T-helper 1 cell treated with Interleukin-12 subunit alpha and Interleukin-12 subunit beta and Interleukin-4 antibody, amounts not matched to agents 30 ng/mL and 1 ng/mL, for 36 hours (primary cell): ENCODE measurements around the gene MPDU1. TPM values are rescaled to one million over a fixed set of nuclear protein-coding genes. Genes with fewer than 3 reads are reported as not detected.

Experiments
- intact Hi-C: fragments of 100-400 bp; cut with micrococcal nuclease; formaldehyde crosslinking; loops from one replicate; pipeline ENCODE4 v1.15.1; 2024
- total RNA-seq: library from RNA; stranded (reverse); gene quantifications from 2 replicates; pipeline ENCODE4 v1.2.3, GENCODE V29; 2022

MPDU1 gene
- total RNA-seq, 1 donor from 2014 or later = 85.1 TPM

DNA sequence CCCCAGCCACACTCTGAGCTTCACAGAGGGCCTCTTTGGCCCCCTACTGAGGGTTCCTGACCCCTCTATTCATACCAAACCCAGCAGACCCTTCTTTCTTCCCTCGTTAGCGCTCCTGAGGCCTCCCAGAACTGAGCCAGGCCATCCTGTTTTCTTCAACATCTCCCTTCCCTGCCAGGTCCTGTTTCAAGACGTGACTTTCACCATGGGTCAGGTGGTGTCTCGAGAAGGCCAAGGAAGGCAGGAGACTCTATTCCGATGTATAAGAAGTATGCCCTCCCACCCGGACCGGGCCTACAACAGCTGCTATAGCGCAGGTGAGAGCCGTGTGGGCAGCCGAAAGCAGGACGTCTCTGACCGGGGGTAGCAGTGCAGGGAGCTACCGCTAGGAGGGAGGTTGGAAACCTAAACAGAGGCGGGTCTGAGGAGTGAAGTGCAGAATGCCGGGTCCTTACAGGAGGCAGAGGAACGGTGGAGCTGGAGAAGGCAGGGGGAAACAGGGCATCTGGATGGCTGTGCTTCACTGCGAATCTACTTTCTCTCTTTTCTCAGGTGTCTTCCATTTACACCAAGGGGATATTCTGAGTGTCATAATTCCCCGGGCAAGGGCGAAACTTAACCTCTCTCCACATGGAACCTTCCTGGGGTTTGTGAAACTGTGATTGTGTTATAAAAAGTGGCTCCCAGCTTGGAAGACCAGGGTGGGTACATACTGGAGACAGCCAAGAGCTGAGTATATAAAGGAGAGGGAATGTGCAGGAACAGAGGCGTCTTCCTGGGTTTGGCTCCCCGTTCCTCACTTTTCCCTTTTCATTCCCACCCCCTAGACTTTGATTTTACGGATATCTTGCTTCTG lies 23.3 kb upstream of the MPDU1 start:
- intact Hi-C loops = loop anchor here (1.0 kb wide), 13 partner anchors 8 to 308 kb away; partner anchors contain the start of genes ELP5, MPDU1, POLR2A and TMEM102

DNA sequence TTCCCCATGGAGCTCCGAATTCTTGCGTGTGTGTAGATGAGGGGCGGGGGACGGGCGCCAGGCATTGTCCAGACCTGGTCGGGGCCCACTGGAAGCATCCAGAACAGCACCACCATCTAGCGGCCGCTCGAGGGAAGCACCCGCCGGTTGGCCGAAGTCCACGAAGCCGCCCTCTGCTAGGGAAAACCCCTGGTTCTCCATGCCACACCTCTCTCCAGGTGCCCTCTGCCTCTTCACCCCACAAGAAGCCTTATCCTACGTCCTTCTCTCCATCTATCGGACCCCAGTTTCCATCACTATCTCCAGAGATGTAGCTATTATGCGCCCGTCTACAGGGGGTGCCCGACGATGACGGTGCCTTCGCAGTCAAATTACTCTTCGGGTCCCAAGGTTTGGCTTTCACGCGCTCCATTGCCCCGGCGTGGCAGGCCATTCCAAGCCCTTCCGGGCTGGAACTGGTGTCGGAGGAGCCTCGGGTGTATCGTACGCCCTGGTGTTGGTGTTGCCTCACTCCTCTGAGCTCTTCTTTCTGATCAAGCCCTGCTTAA lies 22.6 kb upstream of the MPDU1 start:
- intact Hi-C loops = loop anchor here (1.0 kb wide), 13 partner anchors 9 to 309 kb away; partner anchors contain the start of genes ELP5, MPDU1, POLR2A and TMEM102

DNA sequence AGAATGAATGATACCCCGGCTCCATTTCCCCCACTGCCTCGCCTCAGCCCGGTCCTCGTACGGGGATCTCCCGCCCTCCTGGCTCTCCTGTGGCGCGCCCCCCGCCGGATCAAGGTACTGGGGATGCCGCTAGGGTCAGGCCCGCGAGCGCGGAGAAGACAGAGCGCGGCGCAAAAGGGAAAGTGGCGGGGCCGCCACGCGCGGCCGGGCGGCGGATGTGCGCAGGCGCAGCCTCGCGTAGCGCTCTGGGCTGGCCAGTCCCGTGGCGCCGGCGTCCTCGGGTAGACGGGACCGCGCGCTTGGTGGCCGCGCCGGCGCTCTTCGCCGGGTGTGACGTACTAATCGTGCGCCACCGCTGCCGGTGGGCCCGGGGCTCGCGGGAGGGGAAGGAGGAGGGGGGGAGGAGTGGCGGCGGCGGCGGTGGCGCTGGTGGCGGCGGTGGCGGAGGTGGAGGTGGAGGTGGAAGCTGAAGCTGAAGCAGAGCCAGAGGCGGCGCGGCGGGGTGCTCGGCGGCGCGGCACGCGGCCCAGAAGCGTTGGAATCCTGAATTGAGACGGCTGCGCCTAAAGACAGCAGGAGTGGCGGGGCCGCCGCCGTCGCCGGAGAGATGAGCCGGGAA lies 22.0 kb upstream of the MPDU1 start, which contains the start of gene SENP3:
SENP3 (plus strand) TSS at position 331 of the 619 bp plus-strand sequence. CDS start 1,158 bp downstream, outside the sequence.
- intact Hi-C loops = loop anchor here (1.0 kb wide), 13 partner anchors 9 to 309 kb away; partner anchors contain the start of genes ELP5, MPDU1, POLR2A and TMEM102

DNA sequence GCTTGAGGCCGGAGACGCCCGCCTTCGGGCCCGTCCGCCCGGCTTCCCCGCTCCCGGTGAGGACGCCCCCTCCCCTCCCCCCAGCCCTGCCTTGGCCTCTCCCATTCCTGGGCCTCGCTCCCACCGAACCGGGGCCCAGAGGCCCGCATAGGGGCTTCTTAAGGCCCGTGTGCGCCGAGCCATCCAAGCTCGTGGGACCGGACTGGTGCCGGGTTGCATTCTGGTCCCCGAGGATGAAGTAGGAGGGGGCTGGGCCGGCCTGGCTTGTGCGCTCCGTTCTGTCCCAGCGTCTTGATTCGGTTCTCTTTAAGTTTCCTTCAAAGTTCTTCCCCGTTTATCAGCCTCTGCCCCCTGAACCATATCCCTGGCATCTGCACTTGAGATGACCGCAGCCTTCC lies 21.4 kb upstream of the MPDU1 start:
- intact Hi-C loops = no loop called here

GRCh38 chr17:7563115-7563869 lies 20.4 kb upstream of the MPDU1 start:
- intact Hi-C loops = no loop called here

- intact Hi-C loops = no loop called here
Measured at GRCh38 chr17:7569571-7569970, 14.1 kb upstream of the MPDU1 start.

- intact Hi-C loops = loop anchor here (10.0 kb wide), 1 partner anchor 556 kb away; the partner anchor contains the start of gene RNASEK
Measured at GRCh38 chr17:7570351-7570750, 13.3 kb upstream of the MPDU1 start.

GRCh38 chr17:7572338-7572587 lies 11.4 kb upstream of the MPDU1 start:
- intact Hi-C loops = loop anchor here (1.0 to 10.0 kb wide), 16 partner anchors 11 to 585 kb away; partner anchors contain the start of genes EIF5A, ELP5, MPDU1 and NAA38

DNA sequence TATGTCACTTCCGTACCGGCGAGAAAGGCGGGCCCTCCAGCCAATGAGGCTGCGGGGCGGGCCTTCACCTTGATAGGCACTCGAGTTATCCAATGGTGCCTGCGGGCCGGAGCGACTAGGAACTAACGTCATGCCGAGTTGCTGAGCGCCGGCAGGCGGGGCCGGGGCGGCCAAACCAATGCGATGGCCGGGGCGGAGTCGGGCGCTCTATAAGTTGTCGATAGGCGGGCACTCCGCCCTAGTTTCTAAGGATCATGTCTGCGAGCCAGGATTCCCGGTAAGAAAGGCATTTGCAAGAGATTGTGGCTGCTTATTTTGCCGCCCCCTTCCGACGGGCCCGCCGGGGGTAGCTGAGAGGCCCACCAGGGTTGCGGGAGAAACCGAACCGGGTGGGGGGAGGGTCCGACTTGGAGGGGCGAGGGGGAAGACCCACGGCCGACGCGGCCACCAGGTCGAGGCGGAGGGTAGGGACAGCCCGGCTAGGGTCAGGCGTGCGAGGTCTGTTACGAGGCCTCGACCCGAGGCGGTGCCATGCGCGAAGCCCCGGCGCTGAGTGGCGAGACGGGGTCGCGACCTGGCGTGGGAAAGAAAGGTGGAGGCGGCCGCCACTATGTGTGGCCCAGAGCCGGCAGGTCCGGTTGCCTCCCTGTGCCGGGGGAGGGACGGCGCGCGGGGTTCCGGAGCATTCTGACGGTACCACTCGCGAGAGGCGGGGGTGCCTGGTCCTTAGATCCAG lies 10.9 kb upstream of the MPDU1 start:
- intact Hi-C loops = loop anchor here (1.0 to 10.0 kb wide), 16 partner anchors 11 to 584 kb away; partner anchors contain the start of genes EIF5A, ELP5, MPDU1 and NAA38

GRCh38 chr17:7573324-7574080 lies 10.2 kb upstream of the MPDU1 start:
- intact Hi-C loops = loop anchor here (2.0 to 10.0 kb wide), 4 partner anchors 179 to 583 kb away; partner anchors contain the start of genes PLSCR3 and RNASEK

DNA sequence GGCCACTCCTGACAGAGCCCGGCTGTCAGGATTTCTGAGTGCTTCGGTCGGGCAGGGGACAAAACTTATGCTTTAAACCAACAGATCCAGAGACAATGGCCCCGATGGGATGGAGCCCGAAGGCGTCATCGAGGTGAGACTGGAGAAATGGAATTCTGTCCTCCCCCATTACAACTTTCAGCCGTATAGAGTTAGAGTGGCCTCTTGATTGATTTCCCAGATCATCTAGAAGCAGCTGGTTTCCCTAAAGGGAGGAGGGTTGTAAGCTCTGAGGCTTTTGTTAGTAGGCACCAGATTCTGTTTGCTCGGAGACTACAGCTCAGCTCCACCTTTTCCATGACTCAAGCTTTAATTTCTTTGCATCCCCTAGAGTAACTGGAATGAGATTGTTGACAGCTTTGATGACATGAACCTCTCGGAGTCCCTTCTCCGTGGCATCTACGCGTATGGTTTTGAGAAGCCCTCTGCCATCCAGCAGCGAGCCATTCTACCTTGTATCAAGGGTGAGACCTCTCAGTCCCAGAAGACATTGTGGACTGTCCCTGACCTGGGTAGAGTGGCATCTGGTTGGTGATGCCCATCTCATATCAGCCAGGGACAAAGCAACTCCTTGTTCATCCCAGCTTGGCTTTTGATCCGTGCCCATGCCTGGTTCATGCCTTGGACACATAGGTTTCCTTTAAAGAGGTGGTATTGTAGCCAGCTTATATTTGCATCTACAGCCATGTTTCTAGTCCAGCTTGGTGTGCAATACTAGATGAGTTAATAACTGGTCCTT lies 9.3 kb upstream of the MPDU1 start:
- intact Hi-C loops = loop anchor here (10.0 kb wide), 1 partner anchor 560 kb away; the partner anchor contains the start of gene RNASEK

GRCh38 chr17:7575481-7575883 lies 8.2 kb upstream of the MPDU1 start:
- intact Hi-C loops = loop anchor here (10.0 kb wide), 1 partner anchor 561 kb away; the partner anchor contains the start of gene RNASEK

DNA sequence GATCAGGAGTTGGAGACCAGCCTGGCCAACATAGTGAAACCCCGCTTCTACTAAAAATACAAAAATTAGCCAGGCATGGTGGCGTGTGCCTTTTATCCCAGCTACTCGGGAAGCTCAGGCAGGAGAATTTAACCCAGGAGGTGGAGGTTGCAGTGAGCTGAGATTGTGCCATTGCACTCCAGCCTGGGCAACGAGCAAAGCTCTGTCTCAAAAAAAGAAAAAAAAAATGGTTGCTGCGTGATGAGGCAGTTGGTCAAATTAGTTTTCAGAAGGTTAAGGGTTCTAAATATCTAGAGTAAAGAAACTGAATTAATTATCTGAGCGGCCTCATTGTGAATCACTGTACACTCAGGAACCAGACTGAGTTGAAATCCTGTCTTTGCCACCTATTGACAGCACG lies 7.7 kb upstream of the MPDU1 start:
- intact Hi-C loops = loop anchor here (10.0 kb wide), 1 partner anchor 561 kb away; the partner anchor contains the start of gene RNASEK

DNA sequence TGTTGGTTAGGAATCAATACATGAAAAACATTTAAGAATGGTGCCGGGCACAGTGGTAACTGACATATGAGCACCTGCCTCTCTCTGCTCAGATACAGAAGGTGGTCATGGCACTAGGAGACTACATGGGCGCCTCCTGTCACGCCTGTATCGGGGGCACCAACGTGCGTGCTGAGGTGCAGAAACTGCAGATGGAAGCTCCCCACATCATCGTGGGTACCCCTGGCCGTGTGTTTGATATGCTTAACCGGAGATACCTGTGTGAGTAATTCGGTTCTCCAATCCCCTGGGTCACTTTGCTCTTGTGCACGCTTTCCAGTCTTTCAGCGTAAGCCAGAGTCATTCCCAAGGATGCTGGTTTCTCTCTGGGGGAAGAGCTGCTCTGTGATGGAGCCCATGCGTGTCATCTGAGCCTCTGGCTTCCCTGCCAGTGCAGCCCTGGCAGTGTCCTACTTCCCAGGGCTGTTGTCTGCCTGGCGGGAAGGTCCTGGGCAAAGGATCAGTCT lies 7.2 kb upstream of the MPDU1 start:
- intact Hi-C loops = loop anchor here (10.0 kb wide), 1 partner anchor 562 kb away; the partner anchor contains the start of gene RNASEK

- intact Hi-C loops = loop anchor here (10.0 kb wide), 1 partner anchor 563 kb away; the partner anchor contains the start of gene RNASEK
Measured at GRCh38 chr17:7577327-7578199, 6.1 kb upstream of the MPDU1 start.

DNA sequence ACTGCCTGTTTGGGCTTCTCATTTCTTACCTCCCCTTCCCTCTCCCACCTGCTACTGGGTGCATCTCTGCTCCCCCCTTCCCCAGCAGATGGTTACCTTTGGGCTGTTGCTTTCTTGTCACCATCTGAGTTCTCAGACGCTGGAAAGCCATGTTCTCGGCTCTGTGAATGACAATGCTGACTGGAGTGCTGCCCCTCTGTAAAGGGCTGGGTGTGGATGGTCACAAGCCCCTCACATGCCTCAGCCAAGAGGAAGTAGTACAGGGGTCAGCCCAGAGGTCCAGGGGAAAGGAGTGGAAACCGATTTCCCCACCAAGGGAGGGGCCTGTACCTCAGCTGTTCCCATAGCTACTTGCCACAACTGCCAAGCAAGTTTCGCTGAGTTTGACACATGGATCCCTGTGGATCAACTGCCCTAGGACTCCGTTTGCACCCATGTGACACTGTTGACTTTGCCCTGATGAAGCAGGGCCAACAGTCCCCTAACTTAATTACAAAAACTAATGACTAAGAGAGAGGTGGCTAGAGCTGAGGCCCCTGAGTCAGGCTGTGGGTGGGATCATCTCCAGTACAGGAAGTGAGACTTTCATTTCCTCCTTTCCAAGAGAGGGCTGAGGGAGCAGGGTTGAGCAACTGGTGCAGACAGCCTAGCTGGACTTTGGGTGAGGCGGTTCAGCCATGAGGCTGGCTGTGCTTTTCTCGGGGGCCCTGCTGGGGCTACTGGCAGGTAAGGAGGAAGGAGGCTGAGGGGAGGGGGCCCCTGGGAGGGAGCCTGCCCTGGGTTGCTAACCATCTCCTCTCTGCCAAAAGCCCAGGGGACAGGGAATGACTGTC lies 4.4 kb upstream of the MPDU1 start, which contains the start of gene CD68:
CD68 (plus strand) TSS at position 638 of the 833 bp plus-strand sequence; CDS start at position 678, 40 bp downstream.
- intact Hi-C loops = loop anchor here (10.0 kb wide), 1 partner anchor 564 kb away; the partner anchor contains the start of gene RNASEK
